ENCODE measurements around the gene TIMP1.

TIMP1 gene

DNA sequence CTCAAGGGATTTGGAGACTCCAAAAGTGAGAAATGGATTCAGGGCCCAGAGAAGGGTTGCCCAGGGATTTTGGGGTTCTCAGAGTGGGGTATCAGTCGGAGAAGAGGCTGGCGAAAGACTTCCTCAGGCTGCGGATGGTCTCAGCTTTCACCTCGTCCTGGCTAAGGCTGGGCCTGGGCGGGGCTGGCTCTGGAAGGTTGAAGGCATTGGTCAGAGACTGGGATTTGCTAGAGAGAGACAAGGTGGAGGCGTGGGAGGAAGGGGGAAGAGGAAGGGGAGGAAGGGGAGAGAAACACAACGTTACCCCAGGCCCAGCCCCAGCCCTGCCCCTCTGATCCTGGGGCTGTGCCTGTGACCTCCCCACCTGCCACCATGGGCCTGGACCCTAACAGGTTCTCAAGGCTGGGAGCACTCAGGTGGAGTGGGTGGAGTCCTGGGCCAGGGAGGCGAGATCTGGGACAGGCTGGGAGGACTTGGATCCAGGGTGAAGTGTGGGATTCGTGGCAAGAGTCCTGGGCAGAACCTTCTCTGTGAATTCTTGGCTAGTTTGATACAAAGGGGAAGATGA is 9.4 kb upstream of the TIMP1 start:
- Histone ChIP-seq H4K20me1 (peaks cover 8% of the 10 kb centered on the region), H3K27ac (no peak overlapping the region), H3K4me3 (no peak overlapping the region), H3K36me3 (peaks cover 35% of the 10 kb centered on the region), H3K4me2 (peak overlapping the region; percentile 78), H3K4me1 (peaks cover 48% of the 10 kb centered on the region), H3K9me3 (peaks cover 8% of the 10 kb centered on the region; the same call in 1 of the 2 replicates), H3K9ac (no peak overlapping the region), H3K27me3 (no peaks in the 10 kb centered on the region; the same call in none of the 2 replicates)
- TF ChIP-seq Cebpa-rat (IDR thresholded peaks at IDR 0.05), result no peak

DNA sequence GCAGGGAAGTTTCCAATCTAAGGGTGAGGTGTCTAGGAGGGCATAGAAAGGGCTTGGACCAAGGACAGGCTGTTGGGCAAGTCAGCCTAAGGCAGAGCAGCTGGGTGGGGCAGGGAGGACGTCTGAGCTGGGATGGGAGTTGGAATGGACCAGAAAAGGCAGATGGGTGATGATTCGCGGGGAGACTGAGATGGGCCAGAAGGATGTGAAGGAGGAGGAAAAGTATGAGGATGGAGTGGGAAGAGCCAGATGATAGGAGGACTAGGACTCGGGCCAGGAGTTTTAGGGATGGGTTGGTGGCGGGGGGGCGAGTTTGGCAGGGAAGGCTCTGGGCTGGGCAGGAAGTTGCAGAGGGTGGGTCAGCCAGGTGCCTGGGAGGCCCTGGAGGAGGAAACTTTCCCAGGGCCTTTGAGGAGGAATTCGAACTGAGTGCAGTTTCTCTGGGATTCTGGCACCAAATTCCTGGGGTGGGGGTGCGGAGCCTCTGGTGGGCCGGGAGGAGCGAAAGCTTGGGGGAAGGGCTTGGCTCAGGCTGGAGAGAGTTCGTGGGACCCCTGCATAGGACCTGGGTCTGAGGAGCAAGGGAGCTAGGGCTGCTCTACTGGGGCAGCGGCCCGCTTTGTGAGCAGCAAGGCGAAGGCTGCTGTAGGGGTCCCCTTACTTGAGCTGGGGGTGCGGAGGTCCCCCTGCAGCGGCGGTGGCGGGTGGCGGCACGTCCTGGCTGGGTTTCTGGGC is 8.7 kb upstream of the TIMP1 start:
- peak overlapping the region; percentile 89 for H3K27ac ChIP-seq
- H3K4me3 ChIP-seq, result peak overlapping the region; percentile 61
- no peaks in the 10 kb centered on the region; the same call in none of the 2 replicates for H3K27me3 ChIP-seq
- H4K20me1 ChIP-seq, result peaks cover 1% of the 10 kb centered on the region
- no peak for TF ChIP-seq Cebpa-rat (IDR thresholded peaks at IDR 0.05)
- H3K9ac ChIP-seq, result peak overlapping the region; percentile 73
- H3K36me3 ChIP-seq, result peaks cover 31% of the 10 kb centered on the region
- H3K4me2 ChIP-seq, result peak overlapping the region; percentile 78
- H3K9me3 ChIP-seq, result peaks cover 8% of the 10 kb centered on the region; the same call in 1 of the 2 replicates
- H3K4me1 ChIP-seq, result peaks cover 51% of the 10 kb centered on the region

DNA sequence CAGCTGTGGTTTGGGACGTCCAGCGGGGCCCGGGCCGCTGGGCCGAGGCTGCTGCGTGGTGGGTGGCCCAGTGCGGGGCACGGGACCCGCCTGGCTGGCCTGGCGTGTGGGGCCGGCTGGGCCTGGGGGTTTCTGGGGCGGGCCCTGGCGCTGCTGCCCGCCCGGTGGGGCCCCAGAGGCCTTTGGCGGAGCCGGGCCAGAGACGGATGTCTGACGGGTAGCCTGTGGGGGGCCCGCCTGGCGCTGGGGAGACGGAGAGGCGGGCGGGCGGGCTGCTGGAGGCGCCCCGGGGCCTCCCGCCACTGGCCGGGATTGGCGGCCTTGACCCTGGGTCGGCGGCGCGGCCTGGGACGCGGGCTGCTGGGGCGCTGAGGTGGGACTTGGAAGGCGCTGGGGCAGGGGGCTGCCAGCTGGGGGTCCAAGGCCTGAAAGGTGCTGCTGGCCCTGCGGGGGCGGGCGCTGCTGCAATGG is 8.1 kb upstream of the TIMP1 start:
- H3K9me3 ChIP-seq, result peaks cover 8% of the 10 kb centered on the region; the same call in 1 of the 2 replicates
- no peak for TF ChIP-seq Cebpa-rat (IDR thresholded peaks at IDR 0.05)
- peak overlapping the region; percentile 61 for H3K4me3 ChIP-seq
- H3K9ac ChIP-seq, result peak overlapping the region; percentile 73
- H3K4me1 ChIP-seq, result peaks cover 57% of the 10 kb centered on the region
- no peaks in the 10 kb centered on the region for H4K20me1 ChIP-seq
- H3K27me3 ChIP-seq, result peaks cover 4% of the 10 kb centered on the region
- peaks cover 26% of the 10 kb centered on the region for H3K36me3 ChIP-seq
- peak overlapping the region; percentile 78 for H3K4me2 ChIP-seq
- peak overlapping the region; percentile 89 for H3K27ac ChIP-seq

DNA sequence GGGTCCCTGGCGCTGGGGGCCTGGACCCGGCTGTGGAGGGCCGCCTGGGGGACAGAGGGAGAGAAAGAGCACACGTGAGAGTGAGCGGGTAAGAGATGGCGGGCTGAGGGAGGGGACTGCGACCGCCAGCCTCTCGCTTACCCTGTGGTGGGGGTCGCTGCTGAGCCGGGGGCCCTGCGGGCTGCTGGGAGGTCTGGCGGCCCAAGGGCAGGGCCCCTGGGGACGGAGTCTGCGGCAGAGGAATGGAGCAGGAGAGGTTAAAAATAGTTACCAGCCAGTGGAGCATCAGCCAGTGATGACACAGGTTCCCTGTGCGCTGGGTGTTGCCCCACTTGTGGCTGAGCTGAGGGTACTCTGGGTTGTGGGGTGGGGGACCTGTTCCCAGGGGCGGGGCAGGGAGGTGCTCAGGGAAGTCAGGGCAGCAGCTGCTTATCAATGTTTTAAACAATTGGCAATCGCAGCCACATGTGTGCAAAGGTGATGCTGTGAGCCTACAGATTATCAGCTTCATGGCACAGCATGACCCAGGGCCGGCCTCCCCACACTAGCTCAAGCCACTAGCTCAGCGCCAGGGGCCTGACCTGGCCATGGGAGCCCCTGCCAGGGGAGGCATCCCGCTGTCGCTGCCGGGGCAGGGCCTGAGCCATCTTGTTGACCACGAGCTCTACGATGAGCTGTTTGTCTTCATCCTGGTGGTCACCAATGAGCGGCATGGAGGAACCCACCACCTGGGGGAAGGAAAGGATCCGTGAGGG is 7.5 kb upstream of the TIMP1 start:
- H4K20me1 ChIP-seq, result no peaks in the 10 kb centered on the region
- no peak for TF ChIP-seq Cebpa-rat (IDR thresholded peaks at IDR 0.05)
- peaks cover 20% of the 10 kb centered on the region for H3K36me3 ChIP-seq
- peak overlapping the region; percentile 73 for H3K9ac ChIP-seq
- H3K4me2 ChIP-seq, result peak overlapping the region; percentile 78
- peaks cover 62% of the 10 kb centered on the region for H3K4me1 ChIP-seq
- H3K9me3 ChIP-seq, result peaks cover 8% of the 10 kb centered on the region; the same call in 1 of the 2 replicates
- peak overlapping the region; percentile 61 for H3K4me3 ChIP-seq
- H3K27me3 ChIP-seq, result peaks cover 8% of the 10 kb centered on the region
- peak overlapping the region; percentile 89 for H3K27ac ChIP-seq

DNA sequence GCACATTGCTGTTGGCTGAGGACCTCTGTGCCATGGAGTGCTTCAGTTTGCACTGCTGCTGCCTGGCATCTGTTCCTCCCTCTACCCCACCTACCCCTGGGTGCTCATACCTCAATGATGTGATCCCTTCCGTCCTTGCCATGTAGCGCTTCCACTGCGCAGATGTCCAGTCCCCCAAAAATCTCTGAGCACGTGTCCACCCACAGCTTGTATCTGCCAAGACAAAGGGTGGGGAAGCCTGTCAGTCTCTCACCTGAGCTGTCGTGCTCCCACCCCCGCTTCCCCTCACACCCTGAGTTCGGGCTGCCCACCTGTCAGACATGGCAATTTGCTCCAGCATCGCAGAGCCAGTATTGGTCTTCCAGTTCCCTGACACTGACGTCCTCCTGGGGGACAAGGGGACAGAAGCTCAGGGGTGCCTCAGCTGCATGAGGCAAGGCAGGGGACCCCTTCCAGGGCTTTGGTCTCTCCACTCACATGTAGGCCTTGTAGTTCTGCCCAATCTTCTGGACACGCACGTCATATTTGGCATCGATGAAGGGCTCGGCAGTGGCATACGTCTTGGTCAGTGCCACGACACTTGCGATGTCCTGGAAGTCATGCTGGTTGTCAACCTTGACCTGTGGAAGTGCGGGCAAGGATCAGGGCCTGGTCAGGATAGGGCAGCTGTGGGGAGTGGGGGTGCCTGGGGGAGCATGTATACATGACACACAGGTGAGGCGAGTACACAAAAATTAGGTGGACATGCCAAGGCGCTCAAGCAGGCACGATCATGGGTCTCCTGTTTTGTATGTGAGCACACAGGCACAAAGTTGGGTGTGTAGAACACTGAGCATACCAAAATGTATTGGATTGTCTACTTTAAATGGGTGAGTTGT is 6.0 kb upstream of the TIMP1 start:
- H3K9me3 ChIP-seq, result peaks cover 8% of the 10 kb centered on the region; the same call in 1 of the 2 replicates
- H3K4me3 ChIP-seq, result no peak overlapping the region
- TF ChIP-seq Cebpa-rat (IDR thresholded peaks at IDR 0.05), result no peak
- H3K36me3 ChIP-seq, result peaks cover 6% of the 10 kb centered on the region
- H3K4me1 ChIP-seq, result peaks cover 62% of the 10 kb centered on the region
- H4K20me1 ChIP-seq, result no peaks in the 10 kb centered on the region
- H3K27ac ChIP-seq, result no peak overlapping the region
- H3K4me2 ChIP-seq, result peak overlapping the region; percentile 78; the same call in 1 of the 2 replicates
- H3K9ac ChIP-seq, result no peak overlapping the region
- H3K27me3 ChIP-seq, result peaks cover 8% of the 10 kb centered on the region

DNA sequence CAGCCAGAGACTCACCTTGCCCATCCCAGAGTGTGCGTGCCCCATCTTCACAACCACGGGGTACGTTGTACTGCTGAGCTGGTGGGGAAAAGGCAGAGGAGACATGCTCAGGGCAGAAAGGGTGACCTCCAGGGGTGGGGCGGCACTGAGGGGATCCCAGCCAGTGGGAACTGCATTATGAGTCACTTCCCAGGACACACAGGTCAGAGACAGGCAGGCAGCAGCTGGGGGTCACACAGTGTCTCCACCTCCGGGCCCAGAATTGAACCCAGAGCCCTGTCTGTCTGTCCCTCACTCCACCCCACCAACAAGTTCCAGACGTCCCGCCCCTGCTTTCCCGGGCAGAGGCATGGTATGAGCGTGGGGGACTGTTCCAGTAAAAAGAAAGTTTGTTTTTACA is 4.8 kb upstream of the TIMP1 start:
- TF ChIP-seq Cebpa-rat (IDR thresholded peaks at IDR 0.05), result no peak
- Histone ChIP-seq H3K4me1 (peaks cover 62% of the 10 kb centered on the region), H3K9me3 (peaks cover 7% of the 10 kb centered on the region; the same call in 1 of the 2 replicates), H3K4me2 (no peak overlapping the region), H3K27me3 (peaks cover 8% of the 10 kb centered on the region), H4K20me1 (no peaks in the 10 kb centered on the region), H3K36me3 (no peaks in the 10 kb centered on the region), H3K4me3 (no peak overlapping the region), H3K9ac (no peak overlapping the region), H3K27ac (no peak overlapping the region)

DNA sequence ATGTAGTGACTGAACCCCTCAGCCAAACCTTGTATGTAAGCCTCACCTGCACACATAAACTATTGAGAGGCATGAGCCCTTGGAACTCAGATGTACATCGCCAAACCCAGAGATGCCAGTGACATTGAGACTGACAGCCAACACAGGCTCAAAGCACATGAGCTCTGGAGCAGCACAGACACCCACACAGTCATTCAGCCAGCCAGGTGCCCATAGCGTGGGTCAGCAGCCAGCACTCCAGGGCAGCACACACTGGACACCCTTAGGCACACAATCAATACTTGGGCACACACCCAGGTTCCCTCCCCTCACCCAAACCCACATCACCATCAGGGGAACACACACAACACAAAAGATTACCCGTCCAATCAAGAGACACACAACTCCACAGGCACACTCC is 4.3 kb upstream of the TIMP1 start:
- Histone ChIP-seq H3K4me3 (no peak overlapping the region), H4K20me1 (no peaks in the 10 kb centered on the region), H3K4me1 (peaks cover 62% of the 10 kb centered on the region), H3K36me3 (no peaks in the 10 kb centered on the region), H3K27me3 (peaks cover 8% of the 10 kb centered on the region), H3K9ac (no peak overlapping the region), H3K27ac (no peak overlapping the region), H3K9me3 (peaks cover 2% of the 10 kb centered on the region; the same call in 1 of the 2 replicates), H3K4me2 (peak overlapping the region; percentile 28; the same call in 1 of the 2 replicates)
- TF ChIP-seq Cebpa-rat (IDR thresholded peaks at IDR 0.05), result no peak

DNA sequence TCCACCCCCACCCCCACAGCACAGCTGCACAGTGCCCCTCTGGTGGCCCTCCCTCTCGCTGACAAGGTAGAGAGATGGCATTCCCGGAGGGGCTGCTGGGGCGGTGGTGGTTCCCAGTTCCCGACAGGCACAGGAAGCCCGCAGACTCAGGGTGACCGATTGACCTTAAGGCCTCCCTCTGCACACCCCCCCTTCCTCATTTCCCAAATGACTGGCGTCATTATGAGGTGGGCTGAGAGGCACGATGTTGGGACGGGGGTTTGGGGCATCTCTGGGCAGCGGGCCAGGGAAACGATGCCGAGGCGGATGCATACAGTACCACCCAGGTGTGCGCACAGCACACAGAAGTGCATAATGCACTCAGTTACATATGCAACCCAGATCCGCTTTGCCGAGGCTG is 3.5 kb upstream of the TIMP1 start:
- TF ChIP-seq Cebpa-rat (IDR thresholded peaks at IDR 0.05), result no peak

DNA sequence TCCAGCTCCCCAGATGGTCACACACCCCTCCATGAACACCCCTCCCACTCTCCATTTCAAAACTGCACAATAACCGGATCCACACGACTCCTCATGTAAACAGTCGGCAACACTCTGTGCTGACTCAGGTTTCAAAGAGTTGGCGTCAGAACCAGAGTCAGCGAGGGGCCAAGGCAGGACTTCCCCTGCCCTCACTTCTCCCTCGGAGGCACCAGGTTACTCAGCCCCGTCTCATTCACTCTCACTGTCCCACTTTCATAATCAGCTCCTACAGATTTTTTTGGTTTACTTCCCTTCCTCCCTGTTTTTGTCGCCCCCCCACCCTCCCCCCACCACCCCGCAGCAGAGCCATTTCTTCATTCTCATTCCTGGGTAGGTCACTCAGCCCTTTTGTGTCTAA is 2.7 kb upstream of the TIMP1 start:
- Histone ChIP-seq H3K4me1 (peaks cover 56% of the 10 kb centered on the region), H4K20me1 (no peaks in the 10 kb centered on the region), H3K4me3 (no peak overlapping the region), H3K9me3 (no peaks in the 10 kb centered on the region), H3K27me3 (peaks cover 8% of the 10 kb centered on the region; the same call in 1 of the 2 replicates), H3K36me3 (no peaks in the 10 kb centered on the region), H3K9ac (no peak overlapping the region), H3K4me2 (peak overlapping the region; percentile 28; the same call in 1 of the 2 replicates), H3K27ac (no peak overlapping the region)
- no peak for TF ChIP-seq Cebpa-rat (IDR thresholded peaks at IDR 0.05)

More for the DNA sequence above, 3.5 kb upstream of the TIMP1 start:
- Histone ChIP-seq H3K36me3 (no peaks in the 10 kb centered on the region), H4K20me1 (no peaks in the 10 kb centered on the region), H3K9me3 (no peaks in the 10 kb centered on the region), H3K4me2 (peak overlapping the region; percentile 28), H3K9ac (no peak overlapping the region), H3K4me3 (no peak overlapping the region), H3K4me1 (peaks cover 62% of the 10 kb centered on the region), H3K27me3 (peaks cover 8% of the 10 kb centered on the region; the same call in 1 of the 2 replicates), H3K27ac (no peak overlapping the region)
